MM.1S (cell line): ENCODE data around the gene NKX2-2.

Source experiments
- CTCF ChIP-seq: fragments of 300-600 bp; sonication (generic); IDR thresholded peaks from 2 replicates; pipeline ENCODE4 v1.5.1; 2016; ENCODE audit warnings: antibody characterized with exemption, low read length, mixed read lengths
- EZH2 ChIP-seq: fragments of 300-600 bp; sonication (generic); optimal IDR thresholded peaks from 2 replicates; pipeline ENCODE3; 2017; ENCODE audit warnings: low read depth, mild to moderate bottlenecking, antibody characterized with exemption, low read length, mixed read lengths
- EZH2phosphoT487 ChIP-seq: fragments of 300-600 bp; sonication (generic); IDR thresholded peaks from 2 replicates; pipeline ENCODE4 v1.6.1; 2018; ENCODE audit warnings: antibody characterized with exemption, low read length

GRCh38 chr20:21514553-21515251, 838 bp upstream of the NKX2-2 start:
- TF ChIP-seq EZH2phosphoT487: no peak
- no peak for TF ChIP-seq CTCF
- no peak for TF ChIP-seq EZH2
